ENCODE results near the gene VAMP2.
"Not testable (repeated sequence)": the region's sequence is repeated elsewhere in the genome, so short reads cannot be mapped to it uniquely, and the experiment has no call there.

VAMP2 gene

DNA sequence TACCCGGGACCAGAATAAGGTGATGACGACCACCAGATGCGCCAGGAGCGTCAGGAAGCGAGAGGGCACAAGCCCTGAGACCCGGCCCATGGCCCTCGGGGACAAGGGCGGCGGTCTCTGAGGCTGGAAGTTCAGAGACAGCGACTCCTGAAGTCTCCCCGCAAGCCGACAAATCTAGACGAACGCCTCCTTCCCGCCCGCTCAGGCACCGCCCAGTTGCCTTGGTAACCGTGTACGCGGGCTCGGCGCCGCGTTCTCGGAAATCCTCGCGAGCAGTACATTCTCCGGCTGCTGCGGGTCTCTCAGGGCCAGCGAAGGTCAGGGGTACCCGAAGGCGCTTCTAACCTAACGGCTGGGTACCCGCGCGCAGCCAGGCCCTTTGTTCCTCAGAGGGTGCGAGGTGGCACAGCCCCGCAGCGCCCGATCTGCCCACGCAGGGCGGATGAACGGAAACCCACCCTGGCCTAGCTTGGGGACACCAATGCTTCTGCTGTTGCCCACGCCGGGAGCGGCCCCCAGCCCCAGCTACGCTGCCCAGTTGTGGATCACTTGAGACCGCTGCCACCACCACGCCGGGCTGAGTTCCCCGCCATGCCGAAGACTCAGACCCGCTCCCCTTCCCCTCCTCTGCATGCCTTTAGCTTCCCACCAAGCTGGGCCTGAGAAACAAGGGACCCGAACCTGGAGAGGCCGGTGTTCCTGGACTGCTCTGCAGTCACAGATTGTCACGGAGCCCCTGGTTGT, 13.6 kb upstream of the VAMP2 start, which contains the start of gene TMEM107:
TSS of gene TMEM107 (minus strand) at position 184 of the 744 bp plus-strand sequence. CDS start at position 90, 94 bp downstream.
- peak; percentile 89 to 93 for DNase-seq

GRCh38 chr17:8175795-8176196, 13.0 kb upstream of the VAMP2 start:
- no peak for DNase-seq

DNA sequence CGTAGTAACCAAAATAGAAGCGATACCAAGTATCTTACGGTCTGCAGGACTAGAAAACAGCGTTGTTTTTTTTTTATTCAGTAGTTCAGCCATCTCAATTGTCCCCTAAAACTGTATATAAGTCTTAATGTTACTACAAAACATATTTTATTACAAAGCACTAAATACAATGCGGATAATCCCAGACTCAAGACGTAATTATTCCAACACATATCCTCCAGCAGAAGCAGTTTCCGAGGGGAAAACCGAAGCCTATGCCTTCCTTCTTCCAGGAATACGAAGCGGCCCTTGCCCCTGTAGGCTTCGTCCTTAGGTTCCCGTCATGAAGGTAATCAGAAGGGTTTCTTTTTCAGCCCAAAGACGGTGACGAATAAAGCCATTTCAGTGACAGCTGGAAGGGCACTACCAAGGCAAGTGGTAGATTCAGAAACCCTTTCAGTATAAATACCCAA, 11.1 kb upstream of the VAMP2 start:
- DNase-seq: no peak

GRCh38 chr17:8173056-8173870, 10.5 kb upstream of the VAMP2 start:
- peak; percentile 78 to 81 for DNase-seq

DNA sequence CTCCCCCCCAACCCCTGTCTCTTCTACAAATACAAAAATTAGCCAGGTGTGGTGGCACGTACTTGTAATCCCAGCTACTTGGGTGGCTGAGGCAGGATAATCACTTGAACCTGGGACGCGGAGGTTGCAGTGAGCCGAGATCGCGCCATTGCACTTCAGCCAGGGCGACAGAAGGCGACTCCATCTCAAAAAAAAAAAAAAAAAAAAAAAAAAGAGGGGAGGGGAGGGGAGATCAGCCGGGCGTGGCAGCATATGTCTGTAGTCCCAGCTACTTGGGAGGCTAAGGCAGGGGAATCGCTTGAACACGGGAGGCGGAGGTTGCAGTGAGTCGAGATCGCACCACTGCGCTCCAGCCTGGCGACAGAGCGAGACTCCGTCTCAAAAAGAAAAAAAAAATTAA, 7.4 kb upstream of the VAMP2 start:
- not testable (repeated sequence) for DNase-seq

DNA sequence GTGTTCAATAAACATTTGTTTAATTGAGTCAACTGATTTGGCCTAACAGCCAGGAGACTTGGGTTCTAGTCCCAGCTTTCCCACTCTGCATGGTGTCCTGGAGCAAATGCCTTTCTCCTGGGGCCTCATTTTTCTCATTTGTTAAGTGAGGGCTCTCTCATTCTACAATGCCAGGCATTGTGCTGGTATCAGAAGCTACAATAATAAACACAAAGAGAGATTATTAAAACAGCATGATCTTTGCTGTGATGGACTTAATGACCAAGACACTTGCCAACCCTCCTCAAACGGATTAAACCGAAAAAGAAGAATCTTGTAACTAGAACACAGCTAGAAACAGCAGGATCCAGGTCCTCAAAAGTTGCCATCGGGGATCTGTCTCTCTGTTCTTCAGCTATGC, 4.8 kb upstream of the VAMP2 start:
- DNase-seq: no peak

- no peak for DNase-seq
These were observed 4.0 kb upstream of the VAMP2 start for GRCh38 chr17:8166731-8167130.

DNA sequence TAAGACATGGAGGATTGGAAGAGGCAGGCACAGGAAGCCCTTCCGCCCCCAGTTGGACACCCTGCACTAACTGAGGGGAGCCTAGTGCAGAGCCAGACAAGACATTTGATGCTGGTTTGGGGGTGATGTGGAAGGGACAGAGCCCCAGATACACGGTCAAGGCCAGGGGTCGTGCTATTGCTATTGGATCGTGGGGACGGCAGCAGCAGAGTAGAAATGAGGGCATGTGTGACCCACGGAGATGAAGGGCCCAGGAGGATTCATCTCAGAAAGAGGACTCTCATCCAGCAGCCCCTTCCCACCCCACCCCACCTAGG, 2.0 kb upstream of the VAMP2 start:
- no peak for DNase-seq

GRCh38 chr17:8163978-8164814, 1.4 kb upstream of the VAMP2 start:
- DNase-seq: peak; percentile 83 to 85

- peak; percentile 64 to 66 for DNase-seq
These were observed 539 bp upstream of the VAMP2 start for GRCh38 chr17:8162997-8163977.

DNA sequence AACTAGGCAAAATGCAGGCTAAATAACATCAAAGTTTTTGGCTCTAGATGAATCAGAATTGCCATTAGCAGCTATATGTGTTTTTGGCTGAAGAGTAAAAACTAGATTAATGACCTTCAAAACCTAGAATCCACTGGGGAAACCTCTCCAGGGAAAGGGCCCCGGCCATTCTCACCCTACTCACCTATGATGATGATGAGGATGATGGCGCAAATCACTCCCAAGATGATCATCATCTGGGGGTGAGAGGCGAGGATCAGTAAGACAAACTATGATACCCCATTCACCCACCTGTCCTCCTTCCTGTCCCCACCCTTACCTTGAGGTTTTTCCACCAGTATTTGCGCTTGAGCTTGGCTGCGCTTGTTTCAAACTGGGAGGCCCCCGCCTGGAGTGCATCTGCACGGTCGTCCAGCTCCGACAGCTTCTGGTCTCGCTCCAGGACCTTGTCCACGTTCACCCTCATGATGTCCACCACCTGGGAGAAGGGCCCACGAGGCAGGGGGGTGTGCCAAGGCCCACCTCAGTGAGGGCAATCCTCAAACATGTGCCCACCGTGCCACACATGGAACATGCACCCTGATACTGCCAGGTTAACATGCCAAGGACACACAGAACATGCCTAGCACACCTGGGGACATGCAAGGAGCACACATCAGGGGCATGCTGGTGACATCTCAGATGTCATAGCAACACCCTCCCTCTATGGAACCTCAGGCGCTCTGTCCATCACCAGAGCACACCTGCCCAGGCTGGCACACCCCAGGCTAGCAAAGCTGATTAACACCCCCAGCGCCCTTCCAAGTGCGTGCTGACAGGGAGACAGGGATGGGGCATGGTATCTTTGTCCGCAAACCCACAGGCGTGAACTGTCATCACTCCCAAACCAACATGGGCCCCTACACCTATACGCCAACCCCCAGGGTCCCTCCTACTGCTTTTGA, 1.2 kb downstream of the VAMP2 start:
- DNase-seq: peak; percentile 41 to 42

DNA sequence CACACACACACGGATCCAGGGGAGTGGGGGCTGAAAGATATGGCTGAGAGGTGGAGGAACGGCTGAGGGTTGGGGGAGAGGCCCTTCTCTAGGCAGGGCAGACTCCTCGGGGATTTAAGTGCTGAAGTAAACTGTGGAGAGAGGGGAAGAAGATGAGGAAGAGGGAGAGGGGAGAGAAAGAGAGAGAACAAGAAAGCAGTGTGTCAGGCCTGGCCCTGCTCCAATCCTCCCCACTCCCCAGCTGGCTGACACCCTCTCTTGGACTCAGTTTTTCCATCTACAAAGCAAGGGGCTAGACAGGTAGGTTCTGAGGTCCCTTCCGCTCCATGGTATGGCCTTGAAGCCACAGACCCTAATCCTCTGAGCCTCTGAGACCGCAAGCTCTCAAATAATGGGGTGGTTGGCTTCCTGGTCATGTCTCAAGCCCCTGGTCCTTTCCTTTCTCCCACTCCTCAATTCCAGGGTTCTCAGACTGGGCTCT, 2.0 kb downstream of the VAMP2 start:
- no peak for DNase-seq

DNA sequence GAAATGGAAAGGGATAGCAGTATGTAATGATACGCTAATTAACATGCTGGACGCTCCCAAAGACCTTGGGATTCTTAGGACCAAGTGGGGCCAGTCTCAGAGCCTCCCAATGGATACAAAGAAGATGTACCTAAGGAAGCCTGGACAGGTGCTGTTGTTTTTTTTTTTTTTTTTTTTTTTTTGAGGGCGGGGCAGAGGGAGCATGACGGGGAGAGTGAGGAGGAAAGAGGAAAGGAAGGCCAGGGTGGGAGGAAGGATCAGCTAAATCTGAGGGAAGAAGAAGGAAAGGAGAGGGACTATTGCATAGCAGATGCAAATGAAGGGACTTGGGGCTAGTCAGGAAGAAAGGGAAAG, 2.5 kb downstream of the VAMP2 start:
- no peak for DNase-seq

- no peak for DNase-seq
These were observed 3.1 kb downstream of the VAMP2 start for GRCh38 chr17:8159459-8160223.

DNA sequence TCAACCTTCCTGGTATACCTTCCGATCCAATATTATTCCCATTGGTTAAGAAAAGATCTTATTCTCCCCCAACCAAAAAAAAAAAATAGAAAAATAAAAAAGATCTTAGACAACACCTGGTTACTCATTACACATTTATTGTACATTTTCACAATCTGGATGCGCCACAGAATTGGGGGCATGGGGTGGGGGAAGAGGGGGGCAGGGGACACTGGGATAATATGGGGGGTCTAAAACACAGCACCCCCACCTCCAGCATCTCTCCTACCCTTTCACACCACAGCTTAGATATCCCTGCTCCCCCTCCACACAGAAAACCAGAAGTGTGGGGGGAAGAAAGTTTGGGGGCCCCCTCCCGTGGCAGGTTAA, 3.7 kb downstream of the VAMP2 start:
- no peak for DNase-seq

GRCh38 chr17:8158267-8159031, 4.3 kb downstream of the VAMP2 start:
- peak; percentile 93 to 94 for DNase-seq

DNA sequence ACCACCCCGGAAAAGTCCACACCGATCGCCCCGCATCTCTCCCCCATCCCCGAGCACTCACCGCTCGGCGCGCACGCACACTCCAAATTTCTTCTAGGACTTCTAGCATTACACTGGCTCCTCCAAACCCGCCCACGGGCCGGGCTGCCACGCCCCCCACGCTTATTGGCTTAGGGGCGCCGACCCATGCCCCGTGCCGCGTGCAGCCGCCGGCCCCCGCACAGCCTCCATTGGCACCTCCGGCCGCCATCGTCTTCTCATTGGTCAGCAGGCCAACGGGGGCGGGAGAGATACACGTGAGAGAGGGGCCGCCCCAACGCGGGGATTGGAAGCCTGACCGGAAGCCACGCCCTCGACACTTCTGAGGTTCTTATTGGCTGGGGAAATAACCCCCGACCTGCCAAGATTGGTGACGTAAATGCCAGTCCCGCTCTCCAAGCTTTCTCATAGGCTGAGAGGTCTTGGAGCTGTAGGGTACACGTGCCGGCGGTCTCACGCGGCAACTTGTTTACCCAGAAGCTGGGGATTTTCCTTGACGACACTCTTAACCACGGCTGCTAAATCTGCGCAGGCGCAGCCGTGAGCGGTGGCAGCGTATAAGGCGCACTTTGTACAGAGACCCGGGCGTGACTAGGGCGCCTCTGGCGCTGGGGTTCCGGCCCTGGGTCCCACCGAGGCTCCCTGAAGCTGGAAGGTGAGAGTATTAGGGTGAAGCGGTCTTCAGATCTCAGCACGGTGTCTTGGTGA, 6.3 kb downstream of the VAMP2 start:
- DNase-seq: peak; percentile 100

DNA sequence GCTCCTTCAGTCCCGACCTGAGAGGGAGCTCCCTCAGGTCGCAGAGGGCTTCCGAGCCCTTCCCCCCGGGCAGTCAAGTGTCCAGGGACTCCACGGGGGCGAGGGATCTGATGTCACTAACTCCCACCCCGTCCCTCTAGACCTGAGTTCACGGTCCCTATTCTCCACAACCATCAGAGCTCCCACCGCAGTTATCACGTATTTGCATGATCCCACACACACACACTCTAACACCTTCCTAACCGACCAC, 6.8 kb downstream of the VAMP2 start:
- DNase-seq: no peak
